ENCODE results near the gene SORCS3.

DNA sequence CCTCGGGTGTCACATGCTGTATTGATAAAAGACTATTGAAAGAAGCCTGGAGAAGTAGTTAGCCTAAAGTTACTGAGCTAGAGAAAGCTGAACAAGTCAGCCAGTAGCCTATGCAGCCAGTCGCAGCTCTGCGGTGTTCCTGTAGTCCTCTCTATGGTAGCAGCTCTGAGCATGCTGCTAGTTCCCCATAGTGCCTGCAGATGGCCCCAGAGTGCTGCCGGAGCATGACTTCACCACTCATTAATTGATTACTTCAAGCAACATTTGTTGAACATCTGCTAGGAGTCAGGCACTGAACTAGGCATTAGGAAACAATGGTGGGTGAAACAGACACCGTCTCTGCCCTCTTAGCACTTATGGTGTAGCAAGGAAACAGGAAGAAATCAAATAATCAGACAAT is 422.7 kb downstream of the SORCS3 start:
- no peak for TF ChIP-seq EZH2 (IDR thresholded peaks at IDR 0.05; ENCODE audit: borderline replicate concordance, low read depth, low read length, severe bottlenecking)
- TF ChIP-seq, protein P1, sequence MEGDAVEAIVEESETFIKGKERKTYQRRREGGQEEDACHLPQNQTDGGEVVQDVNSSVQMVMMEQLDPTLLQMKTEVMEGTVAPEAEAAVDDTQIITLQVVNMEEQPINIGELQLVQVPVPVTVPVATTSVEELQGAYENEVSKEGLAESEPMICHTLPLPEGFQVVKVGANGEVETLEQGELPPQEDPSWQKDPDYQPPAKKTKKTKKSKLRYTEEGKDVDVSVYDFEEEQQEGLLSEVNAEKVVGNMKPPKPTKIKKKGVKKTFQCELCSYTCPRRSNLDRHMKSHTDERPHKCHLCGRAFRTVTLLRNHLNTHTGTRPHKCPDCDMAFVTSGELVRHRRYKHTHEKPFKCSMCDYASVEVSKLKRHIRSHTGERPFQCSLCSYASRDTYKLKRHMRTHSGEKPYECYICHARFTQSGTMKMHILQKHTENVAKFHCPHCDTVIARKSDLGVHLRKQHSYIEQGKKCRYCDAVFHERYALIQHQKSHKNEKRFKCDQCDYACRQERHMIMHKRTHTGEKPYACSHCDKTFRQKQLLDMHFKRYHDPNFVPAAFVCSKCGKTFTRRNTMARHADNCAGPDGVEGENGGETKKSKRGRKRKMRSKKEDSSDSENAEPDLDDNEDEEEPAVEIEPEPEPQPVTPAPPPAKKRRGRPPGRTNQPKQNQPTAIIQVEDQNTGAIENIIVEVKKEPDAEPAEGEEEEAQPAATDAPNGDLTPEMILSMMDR (IDR thresholded peaks at IDR 0.05; ENCODE audit: borderline replicate concordance, extremely low read depth, low read length, poor library complexity, severe bottlenecking): peak; percentile 58
